Osteoblast (primary cell): ENCODE results near the gene MAML2. TPM values are rescaled to one million over a fixed set of nuclear protein-coding genes. Genes with fewer than 3 reads are reported as not detected.
A peak's percentile ranks its signal among the peaks of the same experiment; 100 is the strongest.

Source experiments
- DNase-seq: peaks from one replicate; pipeline ENCODE4 v3.0.0; 2011; ENCODE audit warnings: low spot score, mixed read lengths; ENCODE audit not compliant: insufficient read length; ENCODE audit errors: missing footprints
- H2AFZ ChIP-seq: 2 replicates; pipeline ENCODE4 v1.6.0; 2011; ENCODE audit warnings: mild to moderate bottlenecking, low read length
- H3K27ac ChIP-seq: 2 replicates; pipeline ENCODE4 v1.5.1; 2011; ENCODE audit warnings: mild to moderate bottlenecking, low read depth, low read length, moderate library complexity
- H3K27me3 ChIP-seq: 2 replicates; pipeline ENCODE4 v1.6.0; 2012; ENCODE audit warnings: mild to moderate bottlenecking, control low read depth, inconsistent platforms, low read length, moderate library complexity; ENCODE audit not compliant: insufficient read depth
- H3K36me3 ChIP-seq: 2 replicates; pipeline ENCODE4 v1.5.1; 2011; ENCODE audit warnings: mild to moderate bottlenecking, low read length, control low read depth, moderate library complexity; ENCODE audit not compliant: insufficient read depth
- H3K4me1 ChIP-seq: 2 replicates; pipeline ENCODE4 v1.5.1; 2011; ENCODE audit warnings: mild to moderate bottlenecking, low read length, control low read depth, moderate library complexity; ENCODE audit not compliant: insufficient read depth
- H3K4me2 ChIP-seq: 2 replicates; pipeline ENCODE4 v1.6.0; 2011; ENCODE audit warnings: mild to moderate bottlenecking, low read length; ENCODE audit not compliant: insufficient read depth
- H3K4me3 ChIP-seq: fragments of 200-600 bp; sonication (generic); 3 replicates; pipeline ENCODE4 v1.5.1; 2012; ENCODE audit warnings: mild to moderate bottlenecking, low read length, inconsistent platforms; ENCODE audit not compliant: insufficient read depth
- H3K79me2 ChIP-seq: 2 replicates; pipeline ENCODE4 v1.6.0; 2012; ENCODE audit warnings: mild to moderate bottlenecking, low read length, control low read depth, inconsistent platforms; ENCODE audit not compliant: insufficient read depth
- H3K9me3 ChIP-seq: 2 replicates; pipeline ENCODE4 v1.5.1; 2011; ENCODE audit warnings: low read depth, low read length, control low read depth
- H4K20me1 ChIP-seq: 2 replicates; pipeline ENCODE4 v1.6.0; 2012; ENCODE audit warnings: mild to moderate bottlenecking, low read length, control low read depth; ENCODE audit not compliant: insufficient read depth
- total RNA-seq: library from RNA; depleted of rRNA; stranded (reverse); fragments of >200 nt; gene quantifications from 2 replicates; pipeline ENCODE4 v1.2.3, GENCODE V29; 2012
- TF ChIP-seq, protein P1 (sequence below): IDR thresholded peaks from 2 replicates; pipeline ENCODE4 v1.5.1; 2011; ENCODE audit warnings: mild to moderate bottlenecking, low read depth, low read length, moderate library complexity; ENCODE audit errors: extremely low read depth

Gene MAML2
- total RNA-seq, 1 donor: 17.4 TPM

DNA sequence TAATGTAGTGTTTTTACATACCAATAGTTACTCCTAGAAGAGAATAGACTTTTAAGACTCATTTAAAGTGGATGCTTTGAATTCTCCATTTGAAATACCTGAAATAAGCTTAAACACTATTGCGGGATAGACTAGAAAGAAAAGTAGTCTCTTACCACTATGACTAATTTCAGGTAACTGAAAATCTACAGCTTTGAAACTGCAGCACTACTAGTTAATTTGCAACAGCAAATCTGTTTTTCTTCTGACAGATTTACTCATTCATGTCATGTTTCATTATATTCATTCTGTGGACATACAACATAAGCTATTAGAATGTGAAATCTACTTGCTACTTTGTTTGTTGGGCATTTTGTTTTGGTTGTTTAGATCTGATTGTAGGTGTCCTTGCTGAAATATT, 153.6 kb downstream of the MAML2 start:
- peak overlapping the region; percentile 72 for H3K4me2 ChIP-seq
- H3K27me3 ChIP-seq: no peaks in the 10 kb centered on the region
- H3K27ac ChIP-seq: peak overlapping the region; percentile 97
- peaks cover 64% of the 10 kb centered on the region for H3K79me2 ChIP-seq
- no peaks in the 10 kb centered on the region for H3K36me3 ChIP-seq
- peaks cover 47% of the 10 kb centered on the region for H3K4me1 ChIP-seq
- TF ChIP-seq, protein P1, sequence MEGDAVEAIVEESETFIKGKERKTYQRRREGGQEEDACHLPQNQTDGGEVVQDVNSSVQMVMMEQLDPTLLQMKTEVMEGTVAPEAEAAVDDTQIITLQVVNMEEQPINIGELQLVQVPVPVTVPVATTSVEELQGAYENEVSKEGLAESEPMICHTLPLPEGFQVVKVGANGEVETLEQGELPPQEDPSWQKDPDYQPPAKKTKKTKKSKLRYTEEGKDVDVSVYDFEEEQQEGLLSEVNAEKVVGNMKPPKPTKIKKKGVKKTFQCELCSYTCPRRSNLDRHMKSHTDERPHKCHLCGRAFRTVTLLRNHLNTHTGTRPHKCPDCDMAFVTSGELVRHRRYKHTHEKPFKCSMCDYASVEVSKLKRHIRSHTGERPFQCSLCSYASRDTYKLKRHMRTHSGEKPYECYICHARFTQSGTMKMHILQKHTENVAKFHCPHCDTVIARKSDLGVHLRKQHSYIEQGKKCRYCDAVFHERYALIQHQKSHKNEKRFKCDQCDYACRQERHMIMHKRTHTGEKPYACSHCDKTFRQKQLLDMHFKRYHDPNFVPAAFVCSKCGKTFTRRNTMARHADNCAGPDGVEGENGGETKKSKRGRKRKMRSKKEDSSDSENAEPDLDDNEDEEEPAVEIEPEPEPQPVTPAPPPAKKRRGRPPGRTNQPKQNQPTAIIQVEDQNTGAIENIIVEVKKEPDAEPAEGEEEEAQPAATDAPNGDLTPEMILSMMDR: no peak
- no peak overlapping the region for H3K4me3 ChIP-seq
- no peak for DNase-seq
- no peaks in the 10 kb centered on the region for H3K9me3 ChIP-seq
- H2AFZ ChIP-seq: no peak overlapping the region
- no peaks in the 10 kb centered on the region for H4K20me1 ChIP-seq

DNA sequence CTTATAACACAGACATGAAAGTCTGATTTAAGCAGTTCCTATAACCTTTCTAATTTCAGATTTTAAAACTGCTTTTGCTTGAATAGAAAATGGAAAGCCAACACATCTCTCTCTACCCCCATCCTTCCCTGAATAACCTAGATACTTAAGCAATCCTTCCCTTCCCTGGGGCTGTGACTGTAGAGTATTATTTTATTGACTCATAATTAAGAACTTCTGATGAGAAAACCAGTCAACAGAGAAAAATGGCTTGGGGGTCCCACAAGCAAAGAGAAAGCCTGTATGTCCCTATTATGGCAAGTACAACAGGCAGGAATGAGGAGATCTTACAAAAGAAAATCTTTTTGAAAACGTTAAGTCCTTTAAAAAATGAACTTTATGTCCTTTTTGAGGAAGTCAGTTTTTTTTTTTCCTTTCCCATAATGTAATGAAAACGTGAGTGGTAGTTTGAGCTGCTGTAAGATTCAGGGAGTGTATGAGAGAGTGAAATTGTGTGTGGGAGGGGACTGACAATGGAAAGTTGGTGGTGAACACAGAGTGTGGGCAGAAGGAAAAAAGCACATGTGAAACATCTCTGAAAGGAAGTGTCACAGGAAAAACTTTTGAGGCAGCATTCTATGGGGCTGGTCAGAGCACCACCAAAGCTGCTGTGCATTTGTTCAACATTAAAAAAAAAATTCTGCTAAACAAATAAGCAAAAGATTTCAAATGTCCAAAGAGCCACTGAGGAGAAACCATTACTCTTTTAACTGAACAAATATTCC, 154.6 kb downstream of the MAML2 start:
- TF ChIP-seq, protein P1: no peak
- H4K20me1 ChIP-seq: no peaks in the 10 kb centered on the region
- H3K9me3 ChIP-seq: no peaks in the 10 kb centered on the region
- H3K36me3 ChIP-seq: no peaks in the 10 kb centered on the region
- peak overlapping the region; percentile 34 for H3K4me3 ChIP-seq
- H3K4me1 ChIP-seq: peaks cover 47% of the 10 kb centered on the region
- peak overlapping the region; percentile 72 for H3K4me2 ChIP-seq
- no peaks in the 10 kb centered on the region for H3K27me3 ChIP-seq
- no peak for DNase-seq
- H2AFZ ChIP-seq: no peak overlapping the region
- H3K79me2 ChIP-seq: peaks cover 61% of the 10 kb centered on the region
- peak overlapping the region; percentile 97 for H3K27ac ChIP-seq

DNA sequence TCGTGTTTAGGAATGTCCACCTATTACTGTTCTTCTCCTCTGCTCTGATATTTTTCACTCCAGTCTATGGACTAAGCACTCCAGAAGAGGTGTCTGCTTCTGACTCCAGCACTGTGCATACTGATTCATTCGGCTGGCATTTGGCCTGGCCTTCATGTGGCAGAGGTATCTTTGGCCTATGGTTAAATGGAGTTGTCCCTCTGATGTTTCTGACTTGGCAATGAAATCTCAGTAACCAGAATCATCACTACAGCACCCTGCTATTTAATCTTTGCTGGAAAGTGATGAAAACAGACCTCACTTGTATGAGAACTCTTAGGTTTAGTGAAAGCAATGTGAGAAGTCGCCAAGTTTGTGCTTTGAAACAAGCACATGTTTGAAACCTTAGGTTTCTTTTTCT, 155.2 kb downstream of the MAML2 start:
- no peaks in the 10 kb centered on the region for H3K27me3 ChIP-seq
- peak overlapping the region; percentile 97 for H3K27ac ChIP-seq
- TF ChIP-seq, protein P1: no peak
- peak overlapping the region; percentile 72 for H3K4me2 ChIP-seq
- H4K20me1 ChIP-seq: no peaks in the 10 kb centered on the region
- H3K4me1 ChIP-seq: peaks cover 47% of the 10 kb centered on the region
- no peaks in the 10 kb centered on the region for H3K9me3 ChIP-seq
- no peak overlapping the region for H2AFZ ChIP-seq
- H3K36me3 ChIP-seq: no peaks in the 10 kb centered on the region
- H3K79me2 ChIP-seq: peaks cover 58% of the 10 kb centered on the region
- peak overlapping the region; percentile 34 for H3K4me3 ChIP-seq
- peak; percentile 86 for DNase-seq

DNA sequence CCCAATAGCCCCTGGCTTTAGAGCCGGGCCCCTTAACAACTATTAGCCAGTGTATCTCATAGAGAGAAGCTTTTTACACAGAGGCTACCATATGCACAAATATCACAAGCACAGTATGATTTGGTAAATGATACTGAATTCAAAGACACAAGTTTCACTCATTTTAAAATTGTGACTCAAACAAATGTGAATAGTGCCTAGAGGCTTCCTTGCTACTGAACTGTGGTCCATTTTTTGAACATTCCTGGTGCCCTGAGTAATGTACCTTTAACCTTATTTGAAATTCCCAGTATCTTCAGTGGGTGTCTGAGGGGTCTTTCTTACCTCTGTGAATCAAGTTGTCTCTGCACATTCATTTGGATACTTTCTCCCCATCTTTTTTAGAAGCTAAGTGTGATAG, 156.2 kb downstream of the MAML2 start:
- Histone ChIP-seq H4K20me1 (no peaks in the 10 kb centered on the region), H3K79me2 (peaks cover 54% of the 10 kb centered on the region), H3K4me2 (no peak overlapping the region), H2AFZ (no peak overlapping the region), H3K27me3 (no peaks in the 10 kb centered on the region), H3K27ac (peak overlapping the region; percentile 97), H3K9me3 (no peaks in the 10 kb centered on the region), H3K4me1 (peaks cover 47% of the 10 kb centered on the region), H3K36me3 (no peaks in the 10 kb centered on the region), H3K4me3 (no peak overlapping the region)
- TF ChIP-seq, protein P1: no peak
- DNase-seq: no peak
